DOHH2 (cell line): Measurements from ENCODE around the gene MAPK8.

Experiments
- EZH2phosphoT487 ChIP-seq: fragments of 200-600 bp; sonication (generic); IDR thresholded peaks from 2 replicates; pipeline ENCODE4 v1.6.1; 2017; ENCODE audit warnings: borderline replicate concordance, mild to moderate bottlenecking, antibody characterized with exemption, low read length, moderate library complexity, mixed read lengths
- TF ChIP-seq, protein P1 (sequence below): fragments of 200-600 bp; sonication (generic); IDR thresholded peaks from one replicate; pipeline ENCODE4 v1.5.1; 2014; ENCODE audit warnings: antibody characterized with exemption, mild to moderate bottlenecking, low read depth, low read length; ENCODE audit not compliant: poor library complexity, severe bottlenecking

DNA sequence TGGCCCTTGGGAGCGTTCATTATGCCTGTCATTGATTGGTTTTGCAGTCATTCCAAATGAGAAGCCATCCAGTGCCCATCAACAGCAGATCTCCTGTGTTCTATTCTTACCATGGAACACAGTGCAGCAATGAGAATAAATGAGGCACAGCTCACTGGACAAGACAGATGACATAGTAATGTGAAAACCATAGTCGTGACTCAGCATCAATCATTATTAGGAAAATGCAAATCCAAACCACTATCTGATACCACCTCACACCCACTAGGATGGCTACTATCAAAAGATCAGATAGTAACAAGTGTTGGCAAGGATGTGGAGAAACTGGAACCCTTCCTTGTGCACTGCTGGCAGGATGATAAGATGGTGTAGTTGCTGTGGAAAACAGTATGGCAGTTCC lies 153.7 kb downstream of the MAPK8 start:
- TF ChIP-seq, protein P1, sequence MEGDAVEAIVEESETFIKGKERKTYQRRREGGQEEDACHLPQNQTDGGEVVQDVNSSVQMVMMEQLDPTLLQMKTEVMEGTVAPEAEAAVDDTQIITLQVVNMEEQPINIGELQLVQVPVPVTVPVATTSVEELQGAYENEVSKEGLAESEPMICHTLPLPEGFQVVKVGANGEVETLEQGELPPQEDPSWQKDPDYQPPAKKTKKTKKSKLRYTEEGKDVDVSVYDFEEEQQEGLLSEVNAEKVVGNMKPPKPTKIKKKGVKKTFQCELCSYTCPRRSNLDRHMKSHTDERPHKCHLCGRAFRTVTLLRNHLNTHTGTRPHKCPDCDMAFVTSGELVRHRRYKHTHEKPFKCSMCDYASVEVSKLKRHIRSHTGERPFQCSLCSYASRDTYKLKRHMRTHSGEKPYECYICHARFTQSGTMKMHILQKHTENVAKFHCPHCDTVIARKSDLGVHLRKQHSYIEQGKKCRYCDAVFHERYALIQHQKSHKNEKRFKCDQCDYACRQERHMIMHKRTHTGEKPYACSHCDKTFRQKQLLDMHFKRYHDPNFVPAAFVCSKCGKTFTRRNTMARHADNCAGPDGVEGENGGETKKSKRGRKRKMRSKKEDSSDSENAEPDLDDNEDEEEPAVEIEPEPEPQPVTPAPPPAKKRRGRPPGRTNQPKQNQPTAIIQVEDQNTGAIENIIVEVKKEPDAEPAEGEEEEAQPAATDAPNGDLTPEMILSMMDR = no peak
- TF ChIP-seq EZH2phosphoT487 = no peak
